ENCODE data around the gene FDX2.
A peak's percentile ranks its signal among the peaks of the same experiment; 100 is the strongest.

GRCh38 chr19:10334588-10335351 lies 19.0 kb upstream of the FDX2 start:
- TF ChIP-seq CTCF (IDR thresholded peaks at IDR 0.05; ENCODE audit: low read depth, low read length, poor library complexity, severe bottlenecking) (peak; percentile 31), EZH2phosphoT487 (IDR thresholded peaks at IDR 0.05; ENCODE audit: borderline replicate concordance, low read length) (no peak)
